RPMI8226 (cell line): ENCODE results near the gene CREB5.
A peak's percentile ranks its signal among the peaks of the same experiment; 100 is the strongest.

Experiments used
- DNase-seq: peaks from one replicate; pipeline ENCODE4 v3.0.0-alpha.2; 2015

Gene CREB5

DNA sequence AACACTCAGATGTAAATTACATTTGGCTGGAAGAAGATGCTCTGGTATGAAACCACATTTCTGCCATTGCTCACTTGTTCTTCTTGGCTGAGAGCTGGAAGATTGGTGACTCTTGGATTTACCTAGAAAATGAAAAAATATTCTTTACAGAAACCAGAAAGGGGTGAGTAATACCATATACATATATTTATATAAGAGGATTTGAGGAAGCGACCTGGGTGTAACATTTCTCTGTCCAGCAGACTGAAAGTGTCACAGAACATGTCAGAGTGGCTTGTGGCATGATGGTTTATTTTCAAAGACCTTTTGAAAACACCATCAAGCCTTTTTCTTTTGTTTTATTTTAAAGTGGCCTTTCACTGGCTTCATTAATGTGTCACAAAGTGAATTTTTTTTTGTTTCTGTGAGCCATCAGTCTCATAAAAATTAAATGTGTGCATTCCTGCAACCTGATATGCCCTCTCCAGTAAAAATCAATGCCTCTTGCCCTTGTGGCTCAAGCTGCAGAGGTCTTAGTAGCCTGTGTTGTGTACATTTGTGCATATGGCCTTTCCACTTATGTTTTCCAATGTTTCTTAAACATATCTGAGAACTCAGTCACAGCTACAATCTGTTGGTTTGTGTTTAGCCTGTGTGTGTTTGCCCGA, 23.5 kb downstream of the CREB5 start:
- no peak for DNase-seq

DNA sequence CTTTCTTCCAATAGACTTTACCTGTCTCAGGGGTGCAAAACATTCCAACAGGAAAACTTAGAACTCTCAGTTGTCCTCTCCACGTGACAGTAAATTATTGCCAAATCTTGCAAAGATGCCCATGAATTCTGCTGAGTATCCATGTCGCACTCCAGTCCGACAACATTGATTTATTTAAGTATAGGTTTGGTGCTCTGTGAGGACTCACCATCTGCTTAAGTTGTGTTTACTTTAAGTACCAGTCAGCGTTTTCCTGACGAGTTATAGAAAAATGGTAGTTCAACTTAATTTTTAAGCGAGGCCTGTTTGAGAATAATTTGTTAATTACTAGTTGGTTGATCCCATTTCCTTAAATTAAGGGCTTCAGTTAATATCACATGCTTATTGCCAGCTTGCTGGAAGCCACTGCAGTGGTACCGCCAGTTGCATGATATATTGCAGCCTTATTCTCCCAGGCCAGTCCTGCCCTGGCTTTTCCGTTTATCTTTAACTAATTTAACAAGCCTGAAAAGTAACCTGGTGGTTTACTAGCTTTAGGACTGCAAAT, 27.8 kb downstream of the CREB5 start:
- no peak for DNase-seq

DNA sequence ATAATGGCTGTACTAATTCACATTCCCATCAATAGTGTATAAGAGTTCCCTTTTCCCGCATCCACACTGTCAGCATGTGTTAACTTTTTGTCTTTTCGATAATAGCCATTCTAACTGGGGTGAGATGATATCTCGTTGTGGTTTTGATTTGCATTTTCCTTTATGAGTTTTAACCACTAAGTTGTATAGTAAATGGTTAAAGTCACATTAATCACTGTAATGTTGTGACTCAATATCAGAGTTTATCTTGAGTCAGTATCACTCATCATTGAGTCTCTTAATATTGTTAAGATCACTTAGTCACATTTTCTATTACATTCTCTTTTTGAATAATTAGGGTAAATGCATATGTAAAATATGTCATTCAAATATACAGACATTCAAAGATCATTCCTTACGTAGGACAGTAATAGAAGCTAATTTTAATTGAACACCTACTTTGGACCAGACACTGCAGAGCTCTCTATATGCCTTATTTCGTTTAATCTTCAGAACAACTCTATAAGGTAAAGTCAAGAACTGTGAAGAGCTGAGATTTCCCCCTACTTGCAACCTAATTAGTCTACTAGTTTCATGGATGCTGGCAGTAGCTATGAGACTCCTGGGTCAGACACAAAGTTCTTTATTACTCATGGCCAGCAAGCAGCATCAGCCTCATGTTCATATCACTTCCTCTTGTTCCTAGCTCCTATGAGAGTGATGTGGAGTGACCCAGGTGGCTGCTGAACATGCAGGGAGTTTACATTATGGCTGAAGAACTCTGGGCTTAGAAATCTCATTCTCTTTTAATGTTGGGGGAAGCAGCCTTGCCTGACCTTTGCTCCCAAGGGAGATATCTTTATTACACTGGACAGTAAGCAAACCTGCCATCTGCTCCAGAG, 30.5 kb downstream of the CREB5 start:
- no peak for DNase-seq

DNA sequence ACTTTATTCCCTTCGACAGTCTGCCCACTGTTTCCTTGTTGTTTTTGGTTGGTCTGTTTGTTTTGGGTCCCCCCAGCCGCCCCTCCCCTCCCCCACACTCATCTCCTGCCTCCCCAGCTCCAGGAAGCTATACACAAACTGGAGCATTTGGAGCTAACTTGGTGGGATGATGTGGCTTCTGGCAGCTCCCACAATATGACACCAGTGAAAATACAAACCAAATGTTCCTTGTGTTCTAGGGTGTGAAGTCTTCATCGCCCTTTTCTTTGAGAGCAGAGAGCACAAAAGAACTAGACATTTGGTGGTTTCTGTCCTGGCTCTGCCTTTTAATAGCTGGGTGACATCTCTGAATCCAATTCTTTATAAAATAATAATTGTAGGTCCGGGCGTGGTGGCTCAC, 33.8 kb downstream of the CREB5 start:
- DNase-seq: no peak

DNA sequence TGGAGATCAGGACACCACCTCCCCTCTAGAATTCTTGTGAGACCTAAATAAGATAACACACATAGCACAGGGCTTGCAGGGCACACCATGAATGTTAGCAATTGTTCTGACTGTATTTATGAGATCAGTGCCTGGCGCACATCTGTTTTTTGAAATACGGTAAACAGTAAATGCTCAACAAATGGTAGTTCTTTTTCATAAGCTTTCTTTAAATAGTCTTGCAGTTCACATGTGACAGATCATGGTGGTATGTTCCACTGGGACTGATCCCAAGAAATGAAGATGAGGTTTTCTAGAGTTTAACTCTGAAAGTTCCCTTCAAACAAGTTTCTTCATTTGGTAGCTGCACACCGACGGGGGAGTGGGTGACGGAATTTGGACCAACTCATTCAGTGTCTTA, 34.8 kb downstream of the CREB5 start:
- no peak for DNase-seq

DNA sequence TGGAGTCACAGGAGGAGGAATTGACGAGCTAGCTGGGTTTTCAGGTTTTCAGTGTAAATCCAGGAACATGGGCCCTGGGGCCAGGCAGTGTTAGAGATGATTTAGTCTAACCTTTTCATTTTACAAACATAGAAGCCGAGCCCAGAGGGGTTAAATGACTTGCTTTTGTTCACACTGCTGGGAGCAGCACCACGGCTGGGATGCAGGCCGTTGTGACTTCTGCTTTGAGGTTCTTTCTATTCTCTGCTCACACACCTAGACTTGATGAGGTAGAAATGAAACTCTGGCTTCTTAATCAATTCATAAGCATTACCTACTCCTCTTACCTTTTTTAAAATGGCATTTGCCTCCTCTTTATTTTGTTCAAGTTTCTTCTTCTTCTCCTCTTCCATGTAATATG, 36.4 kb downstream of the CREB5 start:
- DNase-seq: no peak

DNA sequence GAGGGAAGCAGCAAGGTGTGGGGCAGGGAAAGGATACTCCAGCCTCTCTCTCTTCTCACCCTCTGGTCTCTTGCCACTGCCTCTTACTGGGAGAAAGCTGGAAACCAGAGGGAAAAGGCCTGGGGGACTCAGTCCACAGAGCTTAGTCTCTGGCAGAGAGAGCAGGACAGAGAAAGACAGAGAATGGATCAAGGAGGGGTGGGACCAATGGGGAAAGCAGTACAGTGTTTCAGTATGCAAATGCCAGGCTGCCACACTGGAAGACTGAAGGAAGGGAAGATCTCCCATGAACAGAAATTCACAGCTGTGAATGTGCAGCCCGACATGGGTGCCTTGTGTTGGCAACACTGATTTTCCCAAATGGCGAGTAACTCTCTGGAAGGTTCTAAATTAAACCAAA, 40.4 kb downstream of the CREB5 start:
- DNase-seq: no peak

DNA sequence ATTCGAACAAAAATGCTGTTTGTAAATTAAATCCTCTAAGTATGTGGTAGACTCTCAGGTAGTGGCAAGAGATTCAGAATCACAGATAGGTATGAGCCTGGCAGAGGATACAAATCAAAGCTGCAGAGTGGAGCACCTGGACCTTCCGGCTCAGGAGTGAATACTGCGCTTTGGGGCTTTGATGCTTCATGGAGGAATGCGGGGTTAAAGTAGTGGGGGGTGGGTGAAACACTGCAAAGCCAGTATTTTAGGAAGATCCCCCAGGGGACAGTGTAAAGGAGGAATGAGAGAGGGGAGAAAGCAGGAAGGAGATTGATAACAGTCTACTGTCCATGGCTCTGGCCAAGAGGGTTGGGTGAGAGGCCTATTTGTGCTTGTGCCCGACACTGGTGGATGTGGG, 43.2 kb downstream of the CREB5 start:
- DNase-seq: no peak

DNA sequence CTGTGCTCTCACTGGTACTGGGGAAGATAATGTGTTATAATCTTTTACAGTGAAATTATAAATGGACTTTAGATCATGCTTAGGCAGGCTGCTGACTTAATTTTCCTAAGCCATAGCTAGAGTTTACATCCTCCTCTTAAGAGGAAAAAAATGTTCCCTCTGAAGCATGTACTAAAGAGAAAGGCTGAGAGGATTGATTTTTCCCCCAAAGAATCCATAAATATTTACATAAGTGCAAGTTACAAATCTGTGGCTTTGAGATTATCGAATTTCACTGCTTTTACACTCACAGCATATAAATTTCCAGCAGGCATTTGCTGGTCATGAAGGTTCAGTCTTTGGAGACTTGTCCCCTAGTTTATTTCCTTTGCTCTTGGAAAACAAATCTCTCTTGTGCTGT, 43.7 kb downstream of the CREB5 start:
- DNase-seq: no peak

DNA sequence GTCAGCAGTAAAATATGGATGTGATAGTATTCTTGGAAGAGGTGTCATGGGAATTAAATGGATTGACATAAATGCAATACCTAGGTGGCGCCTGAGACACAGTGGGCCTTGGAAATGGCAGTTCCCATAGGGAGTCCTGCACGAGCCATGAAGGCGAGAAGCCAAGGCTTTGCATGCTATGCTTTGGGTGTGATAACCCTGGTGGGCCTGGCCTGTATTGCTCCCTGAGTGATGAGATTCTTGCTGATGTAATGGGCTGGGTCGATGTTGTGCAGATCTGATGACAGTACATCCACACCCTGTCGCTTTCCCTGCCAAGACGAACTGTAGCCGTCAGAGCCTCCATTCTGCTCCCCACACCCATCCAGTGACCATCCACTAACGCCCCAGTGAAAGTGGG, 46.4 kb downstream of the CREB5 start:
- no peak for DNase-seq

DNA sequence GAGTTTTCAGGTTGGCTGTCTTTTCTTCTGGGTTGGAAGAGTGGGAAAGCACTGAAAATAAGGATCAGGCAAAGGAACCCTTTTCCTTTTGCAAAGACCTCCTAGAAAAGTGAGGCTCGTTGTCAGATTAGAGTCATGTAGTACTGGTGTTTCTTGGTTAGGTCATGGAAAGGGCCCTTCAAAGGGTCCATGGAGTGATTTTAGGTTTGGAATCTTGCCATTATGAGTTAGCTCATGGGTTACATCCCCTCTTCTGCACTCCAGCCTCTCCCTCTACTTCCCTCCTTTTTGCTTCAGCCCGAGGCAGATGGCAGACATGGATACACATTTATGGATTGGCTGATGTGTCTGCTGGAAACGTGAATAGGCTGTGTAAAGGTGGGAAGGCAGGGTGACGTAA, 47.0 kb downstream of the CREB5 start:
- DNase-seq: no peak

DNA sequence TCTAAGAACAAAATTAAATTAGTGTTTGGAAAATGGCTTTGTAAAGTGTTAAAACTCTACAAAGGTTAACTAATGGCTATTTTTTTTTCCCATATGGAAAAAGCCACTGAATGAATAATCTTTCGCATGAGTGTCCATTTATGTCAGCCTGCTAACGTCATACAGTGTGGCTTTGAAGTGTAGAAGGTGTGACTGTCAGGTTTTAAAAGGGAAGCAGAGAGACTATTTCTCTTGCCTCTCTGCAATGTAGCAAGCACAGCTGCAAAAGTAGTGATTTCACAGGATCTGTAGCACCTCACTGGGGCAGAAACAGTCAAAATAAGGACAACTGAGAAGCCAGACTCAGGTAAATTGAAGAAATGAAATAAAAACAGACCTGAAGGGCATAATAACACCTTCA, 53.4 kb downstream of the CREB5 start:
- no peak for DNase-seq

DNA sequence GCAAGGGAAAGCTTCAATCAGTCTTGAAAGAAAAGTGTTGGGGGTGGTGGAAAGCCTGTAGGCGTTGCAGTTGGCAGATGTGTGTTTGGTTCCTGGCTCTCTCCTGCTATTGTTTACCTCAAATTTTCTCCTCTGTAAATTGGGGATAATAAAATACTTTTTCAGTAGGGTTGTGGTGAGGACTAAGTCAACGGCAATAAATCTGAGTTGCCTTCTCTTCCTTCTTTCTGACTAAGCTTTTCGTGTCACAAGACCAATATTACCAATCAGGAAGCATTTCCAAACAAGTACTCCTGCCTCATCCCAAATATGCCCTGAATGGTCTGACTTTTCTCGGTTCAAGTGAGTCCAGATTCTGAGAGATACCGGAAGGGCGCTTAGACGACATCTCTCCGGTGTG, 54.0 kb downstream of the CREB5 start:
- DNase-seq: no peak

DNA sequence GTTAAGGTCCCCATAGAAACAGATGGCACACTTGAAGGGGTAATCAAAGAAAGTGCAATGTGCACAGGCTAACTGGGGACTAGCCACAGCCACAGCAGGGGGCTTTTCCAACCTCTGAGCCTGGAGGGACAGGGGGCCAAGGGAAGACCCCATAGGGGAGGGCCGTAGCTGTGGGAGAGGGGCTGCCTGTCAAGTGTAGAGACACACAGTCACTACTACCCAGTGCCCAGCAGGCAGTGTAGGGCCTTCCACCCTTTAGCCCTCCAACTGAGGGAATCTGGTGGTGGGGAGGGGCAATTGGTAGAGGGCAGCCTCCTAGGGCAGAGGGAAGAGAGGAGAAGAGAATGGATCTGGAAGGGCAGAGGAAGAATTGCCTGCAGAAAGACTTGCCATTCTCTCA, 54.6 kb downstream of the CREB5 start:
- no peak for DNase-seq

DNA sequence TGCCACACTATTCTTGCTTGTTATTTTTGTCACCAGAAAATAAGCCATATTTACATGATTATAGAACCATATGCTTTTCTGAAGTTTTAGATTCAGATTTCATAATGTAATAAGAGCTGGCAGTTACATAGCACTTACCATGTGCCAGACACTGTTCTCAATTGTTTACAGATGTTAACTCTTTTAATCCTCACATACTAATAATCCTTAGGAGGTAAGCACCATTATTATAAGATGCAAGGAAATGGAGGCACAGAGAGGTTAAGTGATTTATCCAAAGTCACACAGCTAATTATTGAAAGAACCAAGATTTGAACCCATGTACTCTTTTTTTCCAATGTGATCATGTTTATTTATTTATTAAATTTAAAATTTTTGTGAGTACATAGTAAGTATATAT, 57.2 kb downstream of the CREB5 start:
- DNase-seq: no peak

DNA sequence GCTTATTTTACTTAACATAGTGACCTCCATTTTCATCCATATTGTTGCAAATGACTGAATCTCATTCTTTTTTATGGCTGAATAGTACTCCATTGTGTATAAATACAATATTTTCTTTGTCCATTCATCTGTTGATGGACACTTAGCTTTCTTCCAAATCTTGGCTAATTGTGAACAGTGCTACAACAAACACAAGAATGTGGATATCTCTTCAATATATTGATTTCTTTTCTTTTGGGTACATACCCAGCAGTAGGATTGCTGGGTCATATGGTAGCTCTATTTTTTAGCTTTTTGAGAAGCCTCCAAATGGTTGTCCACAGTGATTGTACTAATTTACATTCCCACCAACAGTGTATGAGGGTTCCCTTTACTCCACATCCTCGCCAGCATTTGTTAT, 58.0 kb downstream of the CREB5 start:
- no peak for DNase-seq

DNA sequence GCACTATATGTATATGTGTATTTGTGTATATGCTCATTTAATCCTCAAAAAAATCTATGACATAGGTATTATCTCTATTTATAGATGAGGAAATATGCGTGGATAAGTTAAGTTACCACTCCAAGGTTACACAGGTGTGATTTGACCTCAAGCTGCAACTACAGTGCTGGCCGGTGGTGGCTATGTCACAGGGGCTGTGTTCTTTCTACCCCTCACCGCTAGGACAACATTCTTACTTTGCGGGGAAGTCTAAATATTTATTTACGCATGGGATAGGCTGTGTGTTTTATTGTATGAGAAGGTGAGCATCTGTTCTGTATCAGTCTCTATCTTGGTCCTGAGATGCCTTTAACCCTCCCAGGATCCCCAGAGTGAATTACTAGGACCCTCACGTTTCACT, 60.0 kb downstream of the CREB5 start:
- peak; percentile 26 for DNase-seq

DNA sequence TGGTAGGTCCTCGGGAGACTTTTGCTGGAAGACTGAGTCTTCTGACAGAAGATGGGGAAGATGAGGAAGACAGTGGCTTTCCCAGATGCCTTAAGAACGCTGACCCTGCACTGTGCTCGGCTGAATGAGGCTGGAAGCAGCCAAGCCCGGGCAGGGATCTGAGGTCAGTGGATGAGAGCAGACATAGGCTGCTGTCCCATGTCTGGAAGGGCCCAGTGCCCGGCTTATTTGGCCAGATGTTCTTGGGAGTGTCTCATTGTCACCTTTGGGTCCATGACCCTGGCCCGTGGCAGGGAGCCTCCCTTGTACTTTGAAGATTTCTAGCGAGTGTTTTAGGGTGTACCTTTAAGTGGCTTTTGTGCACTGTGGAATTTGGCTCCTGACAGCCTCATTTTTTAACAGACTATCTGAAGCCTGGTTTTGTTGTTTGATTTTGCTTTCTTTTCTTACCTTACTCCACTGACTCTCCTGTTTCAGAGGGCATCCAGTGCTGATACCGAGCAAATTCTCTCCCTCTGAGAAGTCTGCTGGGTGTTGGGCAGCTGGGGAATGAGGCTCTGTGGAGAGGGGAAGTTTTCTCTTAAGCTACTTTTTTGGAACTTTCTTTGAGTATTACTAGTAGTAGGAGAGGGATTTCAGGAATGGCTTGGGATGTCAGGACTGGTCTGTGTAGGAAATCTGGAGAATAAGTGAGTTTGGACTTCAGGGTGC, 61.4 kb downstream of the CREB5 start:
- no peak for DNase-seq

DNA sequence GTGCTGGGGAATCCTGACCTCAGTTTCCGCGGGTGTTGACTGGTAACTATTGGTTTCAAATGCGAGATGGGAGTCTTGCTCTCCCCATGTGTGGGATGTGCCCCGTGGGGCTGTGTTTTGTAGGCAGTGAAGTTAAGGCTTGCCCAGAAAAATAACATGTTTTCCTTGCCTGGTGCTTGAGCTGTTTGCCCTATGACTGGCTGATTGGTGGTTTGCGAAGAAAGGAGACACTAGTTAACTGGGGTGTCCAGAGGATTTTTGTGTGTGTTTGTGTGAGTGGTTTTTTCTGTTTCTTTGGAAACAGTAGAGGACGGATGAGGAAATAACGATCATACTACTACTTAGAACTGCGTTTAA, 61.9 kb downstream of the CREB5 start:
- no peak for DNase-seq

DNA sequence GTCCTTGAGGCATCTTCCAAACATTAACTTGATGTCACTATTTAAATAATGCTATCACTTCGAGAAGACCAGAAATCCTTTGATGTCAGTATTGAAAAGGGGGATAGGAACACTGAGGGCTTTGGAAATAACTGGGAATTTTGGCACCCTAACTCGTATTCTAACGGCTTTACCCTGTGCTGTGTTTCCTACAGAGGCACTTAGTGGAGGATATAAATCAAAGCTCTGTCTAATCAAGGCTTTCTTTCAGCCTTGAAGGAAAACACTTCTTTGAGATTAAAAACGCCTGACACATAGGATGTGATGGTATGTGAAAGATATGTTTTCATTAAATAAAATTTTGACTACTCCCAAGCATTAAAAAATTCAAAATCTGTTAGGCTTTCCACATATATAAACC, 62.3 kb downstream of the CREB5 start:
- no peak for DNase-seq

DNA sequence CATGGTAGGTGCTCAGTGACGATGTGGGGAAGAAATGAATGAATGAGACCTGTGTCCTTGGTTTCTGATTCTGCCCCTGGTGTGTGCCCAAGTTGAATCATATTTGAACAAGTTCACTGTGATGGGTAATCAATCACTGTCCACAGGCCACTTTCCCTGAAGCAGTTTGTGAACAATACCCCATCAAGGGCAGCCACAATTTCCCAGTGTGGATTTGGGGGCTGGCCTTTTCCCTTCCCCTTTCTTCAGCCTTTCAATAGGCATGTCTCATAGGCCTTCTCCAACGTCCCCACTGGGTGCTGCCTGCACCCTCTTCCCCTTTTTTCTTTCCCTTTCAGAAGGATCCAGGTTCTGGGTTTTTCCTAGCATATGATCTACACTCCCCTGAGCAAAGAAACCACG, 64.7 kb downstream of the CREB5 start:
- no peak for DNase-seq

DNA sequence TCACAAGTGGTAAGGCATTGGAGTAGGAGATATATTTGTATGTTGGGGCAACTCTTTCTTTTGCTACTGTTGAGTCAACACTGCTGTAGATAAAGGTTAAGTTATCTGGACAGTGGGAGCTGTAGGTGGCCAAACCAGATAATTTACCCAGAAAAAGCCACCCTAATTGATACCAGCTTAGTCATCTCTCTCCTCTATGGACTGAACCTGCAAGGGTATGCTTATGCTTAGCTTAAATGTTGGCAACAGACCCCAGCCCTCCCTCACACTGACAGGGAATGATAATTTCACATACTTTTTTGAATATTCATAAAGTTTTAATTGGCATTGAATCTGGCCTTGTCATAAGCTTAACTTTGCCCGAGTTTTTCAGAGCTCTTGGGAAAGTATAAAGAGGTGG, 66.3 kb downstream of the CREB5 start:
- DNase-seq: no peak

DNA sequence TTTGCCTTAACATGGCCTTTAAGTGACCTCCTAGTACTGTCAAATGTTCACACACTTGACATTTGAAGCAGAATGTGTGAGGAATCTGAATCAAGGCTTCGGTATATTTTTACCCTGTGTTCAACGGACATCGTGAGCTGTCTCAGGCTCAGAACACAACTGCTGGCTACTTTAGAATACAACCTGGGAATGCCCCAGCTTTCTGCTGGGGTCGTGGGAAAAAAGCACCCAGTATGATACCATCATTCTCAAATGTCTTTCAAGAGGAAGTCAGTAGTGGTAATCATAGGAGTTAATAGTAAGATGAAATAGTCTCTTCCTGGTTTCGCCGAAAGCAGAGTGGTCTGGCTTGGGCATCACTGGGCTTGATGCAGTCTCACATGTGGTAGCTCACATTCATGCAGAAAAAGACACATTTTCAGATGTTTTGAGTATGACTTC, 67.2 kb downstream of the CREB5 start:
- DNase-seq: no peak

DNA sequence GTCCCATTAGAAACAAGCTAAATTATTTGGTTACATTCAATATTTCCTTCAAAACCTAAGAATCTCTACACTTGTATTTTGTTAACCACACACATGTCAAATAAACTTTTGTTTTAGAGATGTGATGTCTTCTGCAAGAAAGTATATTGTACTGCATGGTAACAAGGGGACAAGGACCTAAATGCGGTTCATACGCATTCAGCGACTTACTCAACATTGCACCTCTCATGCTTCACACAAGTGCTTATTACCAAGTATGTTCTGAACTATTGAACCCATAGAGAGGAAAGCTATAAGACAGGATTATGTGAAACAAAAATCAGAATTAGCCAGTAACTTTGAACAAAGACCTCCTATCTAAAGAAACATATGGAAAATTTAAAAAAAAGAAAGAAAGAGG, 68.3 kb downstream of the CREB5 start:
- no peak for DNase-seq
